Spinal cord (tissue), 10 donors: Measurements from ENCODE around the gene CHN2. TPM values are rescaled to one million over a fixed set of nuclear protein-coding genes. Genes with fewer than 3 reads are reported as not detected.
"Not testable (repeated sequence)": the region's sequence is repeated elsewhere in the genome, so short reads cannot be mapped to it uniquely, and the experiment has no call there.

Experiments used
- DNase-seq, 6 donors: peaks; one replicate each; pipeline versions ENCODE4 v3.0.0 to v3.0.0-alpha.2; 2013 to 2015; ENCODE audit warnings: low spot score in 6 of 6, low read depth in 4 of 6
- H3K27ac ChIP-seq: one replicate; pipeline ENCODE4 v1.5.1; 2013; ENCODE audit warnings: low read depth, low read length, control low read depth
- H3K27me3 ChIP-seq: one replicate; pipeline ENCODE4 v1.6.1; 2013; ENCODE audit warnings: low read length; ENCODE audit not compliant: control insufficient read depth, insufficient read depth
- H3K36me3 ChIP-seq: one replicate; pipeline ENCODE4 v1.6.1; 2013; ENCODE audit warnings: low read length; ENCODE audit not compliant: control insufficient read depth, insufficient read depth
- H3K4me1 ChIP-seq: one replicate; pipeline ENCODE4 v1.6.1; 2013; ENCODE audit warnings: low read length; ENCODE audit not compliant: control insufficient read depth, insufficient read depth
- H3K4me3 ChIP-seq: one replicate; pipeline ENCODE4 v1.5.1; 2013; ENCODE audit warnings: low read depth, low read length, control low read depth
- H3K9me3 ChIP-seq: one replicate; pipeline ENCODE4 v1.6.1; 2013; ENCODE audit warnings: low read length; ENCODE audit not compliant: control insufficient read depth, insufficient read depth
- WGBS: methylation state at CpG from one replicate; pipeline ENCODE4 v1.1.5; 2013; ENCODE audit warnings: missing lambda C conversion rate; ENCODE audit not compliant: insufficient coverage; 5-methylcytosine and 5-hydroxymethylcytosine counted together
- polyA plus RNA-seq, 2 donors: library from polyadenylated mRNA; unstranded; fragments of 120-200 nt; gene quantifications; one replicate each; pipeline ENCODE4 v1.2.1, GENCODE V29; 2013; ENCODE audit not compliant: insufficient read length in 2 of 2
- total RNA-seq, 2 donors: library from RNA; depleted of rRNA in 1 of 2; stranded (reverse); fragments of 120-200 nt in 1 of 2; fragments of >200 nt in 1 of 2; gene quantifications; one replicate each; pipeline versions ENCODE4 v1.2.3 to v1.2.4, GENCODE V29; 2013 to 2014
- donor health status: healthy.

The CHN2 gene
- total and polyA plus RNA-seq, 4 donors: 17.9 to 30.5 (median 21.4) TPM

DNA sequence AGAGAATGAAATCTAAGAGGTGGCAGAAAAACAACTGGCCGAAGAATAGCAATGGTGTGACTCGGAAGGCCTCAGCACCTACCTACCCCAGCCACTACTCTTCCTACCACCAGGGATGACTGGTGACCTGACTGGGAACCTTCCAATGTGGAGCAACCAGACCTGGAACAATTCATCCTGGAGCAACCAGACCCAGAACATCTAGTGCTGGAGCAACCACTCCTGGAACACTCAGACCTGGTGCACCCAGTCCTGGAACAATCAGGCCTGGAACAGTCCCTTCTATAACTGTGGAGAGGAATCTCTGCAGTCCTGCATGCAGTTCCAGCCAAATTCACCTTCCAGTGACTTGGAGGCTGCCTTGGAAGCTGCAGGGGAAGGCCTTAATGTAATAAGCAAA, 18.2 kb downstream of the CHN2 start:
- H3K4me3 ChIP-seq, H3K36me3 ChIP-seq, H3K4me1 ChIP-seq, H3K27me3 ChIP-seq, DNase-seq, H3K9me3 ChIP-seq, H3K27ac ChIP-seq: not testable (repeated sequence)
- 100% methylated on average over 2 of the region's 2 CpGs for WGBS

DNA sequence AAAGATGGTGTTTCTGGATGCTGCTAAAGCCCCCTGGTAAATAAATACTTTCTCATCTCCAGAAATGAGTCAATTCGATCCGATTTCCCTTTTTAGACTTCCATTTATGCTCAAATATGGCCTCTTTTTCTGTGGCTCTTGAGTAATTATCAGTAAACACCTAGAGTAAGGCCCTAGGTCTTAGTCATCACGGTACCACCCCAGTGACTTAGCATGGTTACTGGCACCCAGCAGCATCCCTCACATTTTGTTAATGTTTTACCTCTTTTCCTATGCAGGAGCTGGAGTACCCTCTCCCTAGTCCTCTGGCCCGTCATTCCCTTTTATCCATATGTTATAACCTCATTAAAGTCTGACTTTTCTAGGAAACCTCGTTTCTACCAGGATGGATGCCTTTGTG, 19.5 kb downstream of the CHN2 start:
- Histone ChIP-seq H3K27ac (no peak overlapping the region), H3K36me3 (no peaks in the 10 kb centered on the region), H3K4me3 (no peak overlapping the region), H3K4me1 (no peaks in the 10 kb centered on the region), H3K27me3 (no peaks in the 10 kb centered on the region), H3K9me3 (no peaks in the 10 kb centered on the region)
- DNase-seq: no peak
- 95% methylated on average over 3 of the region's 5 CpGs for WGBS

DNA sequence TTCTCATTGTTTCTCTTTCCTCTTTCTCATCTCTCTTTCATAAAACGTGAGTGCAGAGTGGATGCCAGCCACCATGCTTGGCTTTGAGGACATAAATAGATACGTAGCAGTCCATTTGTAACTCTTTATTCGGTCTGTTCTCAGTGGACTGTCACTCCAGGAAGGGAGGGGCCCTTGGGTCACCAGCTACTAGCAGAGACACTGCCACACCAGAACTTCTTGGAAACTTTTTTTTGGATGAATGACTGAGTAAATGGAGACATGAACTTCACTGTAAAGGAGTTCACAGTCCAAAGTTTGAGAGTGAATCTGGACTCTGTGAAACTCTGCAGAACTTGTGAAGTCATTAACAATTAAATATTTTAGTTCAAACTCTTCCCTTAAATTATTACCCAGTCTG, 20.2 kb downstream of the CHN2 start:
- H3K27me3 ChIP-seq: no peaks in the 10 kb centered on the region
- no peak for DNase-seq
- H3K9me3 ChIP-seq: no peaks in the 10 kb centered on the region
- no peaks in the 10 kb centered on the region for H3K36me3 ChIP-seq
- no peak overlapping the region for H3K4me3 ChIP-seq
- H3K4me1 ChIP-seq: no peaks in the 10 kb centered on the region
- 88% methylated on average over 2 of the region's 3 CpGs for WGBS
- H3K27ac ChIP-seq: no peak overlapping the region

DNA sequence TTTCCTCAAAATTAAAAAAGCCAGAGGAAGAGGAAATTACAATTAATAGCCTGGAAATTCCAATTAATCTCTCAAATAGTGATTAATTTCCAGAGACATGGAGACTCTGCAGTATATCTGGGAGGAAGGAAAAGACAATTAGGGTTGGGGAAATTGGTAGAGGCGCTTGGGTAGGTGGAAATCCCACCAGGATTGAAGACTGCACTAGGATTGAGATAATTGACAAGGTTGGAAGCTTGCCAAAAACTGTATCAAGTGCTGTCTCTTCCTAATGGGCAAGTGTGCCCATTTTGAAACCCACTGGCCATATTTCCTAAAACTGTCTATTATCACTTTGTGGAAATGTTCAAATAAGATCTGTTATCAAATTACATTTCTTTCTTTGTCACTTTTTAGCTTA, 21.6 kb downstream of the CHN2 start:
- H3K27me3 ChIP-seq: no peaks in the 10 kb centered on the region
- H3K4me1 ChIP-seq: no peaks in the 10 kb centered on the region
- DNase-seq: peak in 1 of 6 donors; percentile 53
- 80% methylated on average over 1 of the region's 1 CpG for WGBS
- H3K36me3 ChIP-seq: no peaks in the 10 kb centered on the region
- H3K9me3 ChIP-seq: no peaks in the 10 kb centered on the region
- H3K4me3 ChIP-seq: no peak overlapping the region
- H3K27ac ChIP-seq: no peak overlapping the region

DNA sequence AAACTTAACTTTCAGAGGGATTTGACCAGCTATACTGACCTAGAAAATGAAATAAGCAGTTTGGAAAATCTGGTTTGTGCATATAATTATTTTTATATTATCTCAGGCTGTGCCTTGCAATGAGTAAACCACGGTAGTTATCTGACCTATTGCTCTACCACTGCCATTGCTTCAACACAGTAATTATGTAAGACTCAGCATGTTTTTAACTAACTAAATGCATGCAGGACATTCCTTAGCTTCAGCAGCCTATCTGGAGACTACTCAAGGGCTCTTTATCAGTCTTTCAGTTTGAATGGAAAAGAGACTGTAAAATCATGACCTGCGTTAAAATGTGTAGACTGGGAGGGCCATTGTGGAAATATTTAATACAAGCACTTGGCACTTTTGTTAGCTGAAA, 22.5 kb downstream of the CHN2 start:
- H3K27me3 ChIP-seq: no peaks in the 10 kb centered on the region
- no peak overlapping the region for H3K27ac ChIP-seq
- H3K36me3 ChIP-seq: no peaks in the 10 kb centered on the region
- peak in 1 of 6 donors; percentile 27 for DNase-seq
- H3K9me3 ChIP-seq: no peaks in the 10 kb centered on the region
- H3K4me1 ChIP-seq: no peaks in the 10 kb centered on the region
- WGBS: no CpG with 5 or more reads among the region's 2 CpGs
- no peak overlapping the region for H3K4me3 ChIP-seq

DNA sequence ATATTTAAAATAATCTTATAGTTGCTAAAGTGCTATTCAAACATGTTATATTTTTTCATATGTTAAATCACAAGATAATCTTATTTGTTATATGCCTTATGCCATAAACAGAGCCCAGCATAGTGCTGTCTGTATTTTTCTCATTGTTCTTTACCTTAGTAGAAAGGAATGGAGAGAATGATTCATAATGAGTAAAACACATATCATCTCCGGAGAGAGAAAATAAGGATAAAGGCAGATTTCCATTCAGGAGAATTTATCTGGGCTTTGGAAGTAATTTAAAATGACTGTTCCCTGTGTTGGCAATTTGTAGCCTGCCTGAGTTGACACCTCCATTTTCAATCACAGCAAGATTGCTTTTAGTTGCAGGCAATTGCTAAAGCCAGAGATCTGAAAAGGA, 30.2 kb downstream of the CHN2 start:
- Histone ChIP-seq H3K36me3 (no peaks in the 10 kb centered on the region), H3K9me3 (no peaks in the 10 kb centered on the region), H3K4me1 (no peaks in the 10 kb centered on the region), H3K27ac (no peak overlapping the region), H3K27me3 (no peaks in the 10 kb centered on the region), H3K4me3 (no peak overlapping the region)
- no CpG with 5 or more reads among the region's 1 CpG for WGBS
- peak in 1 of 6 donors; percentile 38 for DNase-seq

DNA sequence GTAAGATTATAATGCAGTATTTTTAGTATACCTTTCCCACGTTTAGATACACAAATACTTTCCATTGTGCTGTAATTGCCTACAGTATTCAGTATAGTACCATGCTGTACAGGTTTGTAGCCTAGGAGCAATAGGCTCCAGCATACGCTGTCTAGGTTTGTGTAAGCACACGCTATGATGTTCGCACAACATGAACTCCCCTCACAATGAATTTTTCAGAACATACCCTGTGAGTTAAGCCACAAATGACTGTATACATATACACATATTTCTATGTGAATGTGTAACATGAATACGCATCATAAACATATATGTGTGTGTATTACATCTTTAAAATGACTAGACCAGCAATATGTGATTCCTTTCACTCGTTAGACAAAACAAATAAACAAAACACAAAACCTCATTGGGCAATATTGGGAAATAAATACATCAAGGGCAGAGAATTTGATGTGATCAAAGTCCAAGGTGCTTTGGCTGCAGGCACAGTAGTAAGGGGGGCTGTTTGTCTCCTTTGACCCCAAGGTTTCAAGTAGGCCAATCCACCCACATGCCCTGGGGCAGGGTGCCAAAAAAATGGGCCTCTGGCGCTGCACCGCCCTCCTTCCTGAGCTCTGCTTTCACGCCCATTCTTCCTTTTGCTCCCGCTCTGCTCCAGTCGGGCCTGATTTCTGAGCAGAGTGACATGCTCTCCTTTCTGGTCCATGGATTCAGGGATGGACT, 33.9 kb downstream of the CHN2 start:
- no peaks in the 10 kb centered on the region for H3K9me3 ChIP-seq
- H3K4me3 ChIP-seq: no peak overlapping the region
- no peaks in the 10 kb centered on the region for H3K36me3 ChIP-seq
- H3K4me1 ChIP-seq: no peaks in the 10 kb centered on the region
- H3K27ac ChIP-seq: no peak overlapping the region
- DNase-seq: no peak
- 88% methylated on average over 5 of the region's 11 CpGs for WGBS
- no peaks in the 10 kb centered on the region for H3K27me3 ChIP-seq

DNA sequence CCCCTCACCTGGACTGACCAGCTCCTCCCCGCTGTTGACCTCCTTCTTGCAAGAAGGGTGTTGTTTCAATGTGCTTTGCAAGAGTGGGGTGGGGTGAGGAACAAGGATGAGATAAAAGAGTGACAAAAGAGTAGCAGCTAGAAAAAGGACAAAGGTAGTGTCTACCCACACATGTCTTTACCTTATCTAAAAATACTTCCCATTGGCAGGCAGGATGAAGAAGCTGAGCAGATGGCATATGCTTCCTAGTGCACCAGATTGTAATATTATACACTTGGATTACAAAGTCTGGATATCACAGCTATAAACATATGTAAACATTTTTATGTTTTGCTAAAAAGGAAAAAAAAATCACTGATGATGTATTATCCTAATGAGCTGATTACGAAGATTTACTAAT, 34.5 kb downstream of the CHN2 start:
- Histone ChIP-seq H3K27me3 (no peaks in the 10 kb centered on the region), H3K9me3 (no peaks in the 10 kb centered on the region), H3K4me1 (no peaks in the 10 kb centered on the region), H3K4me3 (no peak overlapping the region), H3K36me3 (no peaks in the 10 kb centered on the region), H3K27ac (no peak overlapping the region)
- 100% methylated on average over 1 of the region's 2 CpGs for WGBS
- peak in 1 of 6 donors; percentile 48 for DNase-seq

DNA sequence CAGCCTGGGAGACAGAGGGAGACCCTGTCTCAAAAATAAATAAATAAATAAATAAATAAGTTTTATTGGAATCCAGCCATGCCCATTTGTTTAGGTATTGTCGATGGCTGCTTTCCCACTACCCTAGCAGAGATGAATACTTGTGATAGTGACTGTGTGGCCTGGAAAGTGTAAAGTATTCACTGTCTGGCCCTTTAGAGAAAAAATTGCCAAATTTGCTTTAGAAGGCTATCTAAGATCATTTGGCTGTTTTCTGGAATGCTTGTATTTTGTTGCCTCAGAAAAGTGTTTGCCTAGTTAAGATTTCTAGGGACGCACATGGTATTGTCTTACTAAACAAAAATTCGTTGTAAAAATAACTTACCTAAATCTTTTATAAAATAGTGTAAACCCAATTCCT, 35.4 kb downstream of the CHN2 start:
- H3K27me3 ChIP-seq: no peaks in the 10 kb centered on the region
- no peaks in the 10 kb centered on the region for H3K4me1 ChIP-seq
- H3K27ac ChIP-seq: no peak overlapping the region
- DNase-seq: no peak
- H3K4me3 ChIP-seq: no peak overlapping the region
- no peaks in the 10 kb centered on the region for H3K9me3 ChIP-seq
- WGBS: no CpG with 5 or more reads among the region's 3 CpGs
- no peaks in the 10 kb centered on the region for H3K36me3 ChIP-seq

DNA sequence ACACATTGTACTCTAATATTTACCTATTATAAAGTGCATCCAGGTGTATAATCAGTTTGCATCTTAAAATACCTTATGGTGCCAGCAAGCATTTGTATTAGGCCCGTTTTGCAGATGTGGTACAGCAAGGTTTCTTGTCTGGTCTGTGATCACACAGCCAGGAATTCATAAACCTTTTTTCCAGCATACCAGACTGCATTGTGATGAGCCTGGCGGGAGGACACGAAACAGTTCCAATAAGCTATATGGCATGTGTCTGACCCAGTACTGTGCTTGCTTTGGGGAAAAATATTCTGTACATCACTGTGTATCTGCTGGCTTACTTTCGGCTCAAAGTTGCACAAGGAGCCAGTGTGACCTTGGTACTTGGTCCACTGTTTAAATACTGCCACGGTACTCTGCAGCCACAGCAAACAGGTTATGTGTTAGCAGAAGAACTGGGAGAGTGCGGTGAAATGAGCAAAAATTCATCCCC, 36.3 kb downstream of the CHN2 start:
- Histone ChIP-seq H3K4me3 (no peak overlapping the region), H3K27me3 (no peaks in the 10 kb centered on the region), H3K27ac (no peak overlapping the region), H3K4me1 (no peaks in the 10 kb centered on the region), H3K36me3 (no peaks in the 10 kb centered on the region), H3K9me3 (no peaks in the 10 kb centered on the region)
- no peak for DNase-seq
- 97% methylated on average over 3 of the region's 6 CpGs for WGBS
